GM10847 (cell line): ENCODE results near the gene FGG.

Source experiments
- POLR2A ChIP-seq: IDR thresholded peaks from 2 replicates; pipeline ENCODE4 v1.6.1; 2011; ENCODE audit not compliant: insufficient read length; ENCODE audit errors: extremely low read depth

FGG gene

GRCh38 chr4:154597798-154598774 lies 14.4 kb downstream of the FGG start:
- TF ChIP-seq POLR2A = no peak

- TF ChIP-seq POLR2A = no peak
These were observed 16.6 kb downstream of the FGG start for GRCh38 chr4:154595807-154596206.

- no peak for TF ChIP-seq POLR2A
These were observed 18.6 kb downstream of the FGG start for GRCh38 chr4:154593868-154594267.

- TF ChIP-seq POLR2A = no peak
These were observed 20.6 kb downstream of the FGG start for GRCh38 chr4:154591890-154592289.

DNA sequence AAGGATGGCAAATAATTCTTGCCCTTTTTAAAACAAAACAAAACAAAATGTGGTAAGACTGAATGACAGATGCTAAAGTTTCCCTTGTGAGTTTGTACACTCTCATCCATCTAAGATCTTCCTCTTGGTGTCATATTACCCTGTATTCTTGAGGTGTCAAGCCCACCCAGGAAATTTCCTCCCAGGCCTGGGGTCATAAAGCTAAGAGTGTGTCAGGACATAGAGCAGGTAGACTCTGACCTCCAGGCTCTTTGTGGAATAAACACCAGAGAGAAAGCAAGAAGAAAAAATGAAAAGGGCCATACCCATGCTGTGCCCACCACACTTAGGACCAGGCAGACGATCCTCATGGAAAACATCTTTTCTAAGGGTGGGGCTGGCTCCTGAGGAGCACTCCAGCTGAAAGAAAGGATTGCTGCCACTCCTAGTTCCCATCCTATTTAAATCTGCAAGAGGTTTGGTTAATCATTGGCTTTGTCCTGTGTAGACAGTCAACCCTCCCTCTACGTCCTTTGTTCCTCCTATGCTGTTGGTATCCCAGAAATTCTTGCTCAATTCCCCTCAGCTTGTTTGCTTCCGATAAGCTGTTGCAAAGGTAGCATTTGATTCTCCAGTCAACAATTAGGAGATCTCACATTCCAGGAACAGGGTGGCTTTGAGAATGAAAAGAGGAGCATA lies 22.0 kb downstream of the FGG start, which contains the start of gene FGA:
FGA (minus strand) TSS at position 414 of the 678 bp plus-strand sequence; CDS start at position 359, 55 bp downstream.
- TF ChIP-seq POLR2A = no peak

DNA sequence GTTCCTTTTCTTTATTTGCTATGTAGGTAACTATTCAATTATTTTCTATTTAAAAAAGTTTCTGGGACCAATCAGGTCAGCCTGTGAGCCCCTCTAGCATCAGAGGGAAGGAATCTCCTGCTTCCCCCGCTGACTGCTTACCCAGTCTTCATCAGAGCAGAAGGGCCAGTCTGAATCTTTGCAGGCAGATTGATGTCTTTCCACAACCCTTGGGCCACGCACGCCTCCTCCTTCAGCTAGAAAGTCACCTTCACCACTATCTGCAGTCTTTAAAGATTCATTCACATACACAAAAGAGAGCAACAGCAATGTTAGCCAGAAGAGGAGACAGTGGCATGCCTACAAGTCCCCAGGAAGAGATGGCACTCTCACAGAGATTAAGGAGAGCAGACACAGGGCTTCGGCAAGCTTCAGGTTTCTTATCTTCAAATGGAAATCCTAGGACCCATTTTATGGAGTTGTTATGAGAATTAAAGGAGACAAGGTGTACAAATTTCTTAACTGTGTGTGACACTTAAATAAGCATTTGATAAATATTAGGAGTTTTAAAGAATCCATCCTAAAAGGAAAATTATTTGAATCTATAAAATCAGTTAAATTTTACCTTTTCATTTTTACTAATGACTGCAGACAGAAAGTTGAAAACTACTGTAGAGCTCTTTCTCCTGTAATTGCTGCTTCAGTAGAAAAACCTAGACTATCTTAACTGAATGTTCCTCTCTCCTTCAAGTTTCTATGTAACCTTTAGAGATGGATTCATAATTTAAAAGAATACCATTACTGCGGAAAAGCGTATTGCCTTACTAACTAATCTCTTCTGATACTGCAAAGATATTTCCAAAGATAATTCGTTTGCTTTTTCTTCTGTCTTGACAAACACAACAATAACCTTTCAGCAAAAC lies 22.9 kb downstream of the FGG start:
- no peak for TF ChIP-seq POLR2A

DNA sequence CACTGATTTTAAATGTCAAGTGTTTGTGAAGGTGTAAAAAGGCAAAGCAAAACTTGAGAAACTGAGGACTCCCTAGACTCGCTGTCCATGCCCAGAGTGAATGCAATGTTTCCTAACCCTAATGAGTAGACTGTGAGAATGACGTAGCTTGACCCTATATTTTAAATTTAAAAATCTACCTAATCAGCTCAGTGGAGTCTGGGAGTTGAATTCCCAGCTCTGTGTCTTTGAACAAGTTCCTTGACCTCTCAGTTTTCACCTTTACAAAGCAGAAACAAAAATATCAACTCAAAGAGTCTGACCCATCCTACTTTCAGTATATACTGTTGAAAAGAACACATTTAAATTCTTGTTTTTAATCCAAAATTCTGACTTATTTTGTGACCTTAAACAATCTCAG lies 24.3 kb downstream of the FGG start:
- TF ChIP-seq POLR2A = no peak

GRCh38 chr4:154586296-154587033 lies 26.0 kb downstream of the FGG start:
- no peak for TF ChIP-seq POLR2A

DNA sequence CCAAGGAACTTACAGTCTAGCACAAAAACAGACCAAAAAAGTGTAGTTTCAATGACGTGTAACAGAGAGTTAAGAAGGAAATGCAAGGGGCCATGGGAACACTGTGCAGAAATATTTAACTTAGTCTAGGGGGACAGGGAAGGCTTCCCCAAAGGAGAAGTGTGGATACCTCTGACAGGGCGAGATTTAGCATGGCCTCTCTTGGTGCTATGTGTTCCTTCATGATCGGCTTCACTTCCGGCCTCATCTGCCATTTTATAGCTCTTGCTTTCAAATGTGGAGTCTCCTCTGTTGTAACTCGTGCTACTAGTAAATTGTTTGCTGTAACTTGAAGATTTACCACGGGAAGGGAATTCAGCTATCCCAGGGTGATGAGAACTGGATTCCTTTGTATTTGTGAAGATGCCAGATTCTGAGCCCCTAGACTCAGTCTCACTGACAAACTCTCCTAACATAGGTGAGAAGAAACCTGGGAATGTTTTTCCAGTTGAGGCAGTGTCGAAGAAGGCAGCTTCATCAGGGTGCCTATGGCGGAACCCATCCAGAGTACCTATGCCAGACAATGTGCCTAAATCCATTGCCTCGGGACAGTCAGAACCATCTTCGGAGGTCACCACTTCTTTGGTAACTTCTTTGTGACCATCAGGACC lies 27.0 kb downstream of the FGG start:
- no peak for TF ChIP-seq POLR2A

DNA sequence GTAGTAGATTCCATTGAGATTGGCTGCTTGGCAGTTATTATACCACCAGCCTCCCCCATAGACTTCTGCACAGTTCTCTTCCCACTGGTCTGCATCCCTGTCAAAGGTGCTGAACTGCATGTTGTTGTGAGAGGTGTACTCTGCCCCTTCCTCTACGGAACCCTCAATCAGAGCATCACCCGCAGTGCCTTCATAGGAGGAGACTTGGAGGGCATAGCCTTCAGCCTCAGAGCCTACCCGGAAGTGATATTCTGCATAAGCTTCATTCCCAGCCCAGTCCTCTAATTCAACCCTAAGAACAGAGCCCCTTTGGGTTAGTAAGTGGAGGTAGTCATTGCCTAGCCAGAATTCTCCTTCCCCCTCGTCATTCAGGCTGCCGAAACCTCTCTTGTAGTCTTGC lies 28.2 kb downstream of the FGG start:
- TF ChIP-seq POLR2A = no peak

- TF ChIP-seq POLR2A = no peak
These were observed 28.8 kb downstream of the FGG start for GRCh38 chr4:154583677-154584076.

GRCh38 chr4:154583230-154583629 lies 29.2 kb downstream of the FGG start:
- TF ChIP-seq POLR2A = no peak

DNA sequence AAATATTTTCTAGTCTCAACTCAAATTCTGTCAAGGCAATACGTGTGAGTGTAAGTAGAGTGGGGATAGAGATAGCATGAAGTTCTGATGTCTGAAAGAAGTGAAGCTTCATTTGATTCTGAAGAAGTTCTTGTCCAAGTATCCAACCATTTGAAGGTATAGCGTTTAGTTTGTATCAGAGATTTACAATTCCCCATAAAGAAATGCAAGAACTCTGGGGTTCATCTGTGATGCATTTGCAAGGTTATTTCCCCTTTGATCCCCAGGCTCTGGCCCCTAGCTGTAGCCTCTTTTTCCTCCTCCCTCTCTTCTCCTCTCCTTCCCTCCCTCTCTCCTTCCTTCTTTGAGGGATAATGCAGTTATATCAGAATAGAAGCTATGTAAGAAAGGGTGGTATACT lies 29.7 kb downstream of the FGG start:
- no peak for TF ChIP-seq POLR2A

DNA sequence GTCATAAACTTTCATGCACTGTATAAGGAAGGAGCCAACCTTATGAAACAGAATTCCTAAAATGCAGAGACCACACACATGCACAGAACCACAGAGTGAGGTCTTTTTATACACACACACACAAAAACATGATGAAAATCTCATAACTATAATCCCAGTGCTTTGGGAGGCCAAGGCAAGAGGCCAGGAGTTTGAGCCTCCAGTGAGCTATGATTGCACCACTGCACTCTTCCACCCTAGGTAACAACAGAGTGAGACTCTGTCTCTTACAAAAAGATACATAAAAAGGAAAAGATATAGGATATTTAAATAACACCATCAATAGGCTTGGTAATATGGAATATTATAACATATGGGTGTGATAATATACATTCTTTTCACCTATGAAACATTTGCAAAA lies 32.5 kb downstream of the FGG start:
- no peak for TF ChIP-seq POLR2A
